Mesendoderm (in vitro differentiated cells): ENCODE data around the gene TUT7.
"Not testable (repeated sequence)": the region's sequence is repeated elsewhere in the genome, so short reads cannot be mapped to it uniquely, and the experiment has no call there.

Source experiments
- DNase-seq: peaks from one replicate; pipeline ENCODE4 v3.0.0; 2013
- H2AK5ac ChIP-seq: 2 replicates; pipeline ENCODE4 v1.6.1; 2013; ENCODE audit warnings: low read length, inconsistent platforms
- H2BK120ac ChIP-seq: 2 replicates; pipeline ENCODE4 v1.6.1; 2013; ENCODE audit warnings: low read depth, mild to moderate bottlenecking, low read length, moderate library complexity, mixed read lengths
- H2BK15ac ChIP-seq: replicated peaks from 2 replicates; pipeline ENCODE4 v1.6.1; 2013; ENCODE audit warnings: low read depth, mild to moderate bottlenecking, moderate library complexity
- H2BK5ac ChIP-seq: 2 replicates; pipeline ENCODE4 v1.6.1; 2013; ENCODE audit warnings: low read length, inconsistent platforms
- H3K18ac ChIP-seq: 2 replicates; pipeline ENCODE4 v1.6.1; 2013; ENCODE audit warnings: mild to moderate bottlenecking, low read length, mixed read lengths
- H3K23ac ChIP-seq: one replicate; pipeline ENCODE4 v1.6.1; 2013; ENCODE audit warnings: low read length
- H3K27ac ChIP-seq: 2 replicates; pipeline ENCODE4 v1.5.1; 2013; ENCODE audit warnings: low read depth, mild to moderate bottlenecking, inconsistent platforms, low read length, moderate library complexity
- H3K27me3 ChIP-seq: 2 replicates; pipeline ENCODE4 v1.6.1; 2013; ENCODE audit warnings: low read length, control low read depth, mild to moderate bottlenecking, inconsistent platforms; ENCODE audit not compliant: insufficient read depth, poor library complexity
- H3K36me3 ChIP-seq: 2 replicates; pipeline ENCODE4 v1.6.1; 2013; ENCODE audit warnings: low read length, inconsistent platforms; ENCODE audit not compliant: control insufficient read depth, insufficient read depth
- H3K4ac ChIP-seq: one replicate; pipeline ENCODE4 v1.6.1; 2013; ENCODE audit warnings: low read depth, mild to moderate bottlenecking, low read length, moderate library complexity
- H3K4me1 ChIP-seq: 2 replicates; pipeline ENCODE4 v1.6.1; 2013; ENCODE audit warnings: low read depth, low read length, inconsistent platforms; ENCODE audit not compliant: control insufficient read depth
- H3K4me2 ChIP-seq: 2 replicates; pipeline ENCODE4 v1.6.1; 2013; ENCODE audit warnings: low read length
- H3K4me3 ChIP-seq: 2 replicates; pipeline ENCODE4 v1.5.1; 2013; ENCODE audit warnings: mild to moderate bottlenecking, low read length
- H3K56ac ChIP-seq: one replicate; pipeline ENCODE4 v1.6.1; 2013; ENCODE audit warnings: low read length
- H3K79me1 ChIP-seq: 2 replicates; pipeline ENCODE4 v1.6.1; 2013; ENCODE audit warnings: low read length, inconsistent platforms
- H3K79me2 ChIP-seq: 2 replicates; pipeline ENCODE4 v1.6.1; 2013; ENCODE audit warnings: mild to moderate bottlenecking, low read length; ENCODE audit not compliant: control insufficient read depth, insufficient read depth
- H3K9ac ChIP-seq: 2 replicates; pipeline ENCODE4 v1.6.1; 2013; ENCODE audit warnings: low read length, inconsistent platforms
- H4K5ac ChIP-seq: one replicate; pipeline ENCODE4 v1.6.1; 2013; ENCODE audit warnings: low read length
- H4K8ac ChIP-seq: one replicate; pipeline ENCODE4 v1.6.1; 2013; ENCODE audit warnings: low read depth, mild to moderate bottlenecking, control low read depth, low read length, moderate library complexity
- WGBS: extraction: QIAGEN DNeasy Blood & Tissue Kit; methylation state at CpG from one replicate; pipeline ENCODE4 v1.1.7; 2013; ENCODE audit warnings: low lambda C conversion rate, missing lambda C conversion rate; ENCODE audit not compliant: insufficient coverage; ENCODE audit errors: extremely low coverage; 5-methylcytosine and 5-hydroxymethylcytosine counted together

The TUT7 gene

GRCh38 chr9:86387376-86387775, 33.2 kb upstream of the TUT7 start:
- Histone ChIP-seq H3K79me1 (no peaks in the 10 kb centered on the region), H2BK120ac (no peak overlapping the region), H3K4me1 (no peaks in the 10 kb centered on the region), H3K23ac (no peak overlapping the region), H3K4me3 (no peak overlapping the region), H3K4ac (no peak overlapping the region), H2BK15ac (no peak overlapping the region), H3K27me3 (no peaks in the 10 kb centered on the region), H2AK5ac (no peak overlapping the region), H3K27ac (no peak overlapping the region), H3K79me2 (no peaks in the 10 kb centered on the region), H2BK5ac (no peak overlapping the region), H3K18ac (no peak overlapping the region), H4K8ac (no peak overlapping the region), H4K5ac (no peak overlapping the region), H3K36me3 (no peaks in the 10 kb centered on the region), H3K9ac (no peak overlapping the region), H3K4me2 (no peak overlapping the region), H3K56ac (no peak overlapping the region)
- WGBS: no CpG with 5 or more reads among the region's 3 CpGs
- DNase-seq: no peak

DNA sequence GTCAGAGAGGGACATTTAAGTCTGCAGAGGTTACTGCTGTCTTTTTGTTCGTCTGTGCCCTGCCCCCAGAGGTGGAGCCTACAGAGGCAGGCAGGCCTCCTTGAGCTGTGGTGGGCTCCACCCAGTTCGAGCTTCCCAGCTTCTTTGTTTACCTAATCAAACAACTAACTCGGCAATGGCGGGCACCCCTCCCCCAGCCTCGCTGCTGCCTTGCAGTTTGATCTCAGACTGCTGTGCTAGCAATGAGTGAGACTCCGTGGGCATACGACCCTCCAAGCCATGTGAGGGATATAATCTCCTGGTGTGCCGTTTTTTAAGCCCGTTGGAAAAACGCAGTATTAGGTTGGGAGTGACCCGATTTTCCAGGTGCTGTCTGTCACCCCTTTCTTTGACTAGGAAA, 28.8 kb upstream of the TUT7 start:
- WGBS: no CpG with 5 or more reads among the region's 11 CpGs
- not testable (repeated sequence) for H2AK5ac ChIP-seq, H3K4me1 ChIP-seq, H3K79me2 ChIP-seq, H4K8ac ChIP-seq, H3K56ac ChIP-seq, H3K4me2 ChIP-seq, H3K18ac ChIP-seq, H3K36me3 ChIP-seq, H3K9ac ChIP-seq, H2BK120ac ChIP-seq, H2BK5ac ChIP-seq, H4K5ac ChIP-seq, H3K27me3 ChIP-seq, H3K23ac ChIP-seq, H3K79me1 ChIP-seq, H3K27ac ChIP-seq, H2BK15ac ChIP-seq, H3K4me3 ChIP-seq, H3K4ac ChIP-seq, DNase-seq

DNA sequence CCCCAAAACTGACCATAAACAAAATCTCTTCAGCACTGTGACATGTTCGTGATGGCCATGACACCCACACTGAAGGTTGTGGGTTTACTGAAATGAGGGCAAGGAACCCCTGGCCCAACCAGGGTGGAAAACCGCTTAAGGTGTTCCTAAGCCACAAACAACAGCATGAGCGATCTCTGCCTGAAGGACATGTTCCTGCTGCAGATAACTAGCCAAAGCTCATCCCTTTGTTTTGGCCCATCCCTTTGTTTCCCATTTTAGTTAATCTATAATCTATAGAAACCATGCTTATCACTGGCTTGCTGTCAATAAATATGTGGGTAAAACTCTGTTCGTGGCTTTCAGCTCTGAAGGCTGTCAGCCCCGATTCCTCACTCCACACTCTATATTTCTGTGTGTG, 21.8 kb upstream of the TUT7 start:
- Histone ChIP-seq H3K18ac (no peak overlapping the region), H3K4me3 (no peak overlapping the region), H3K27ac (no peak overlapping the region), H3K4me2 (no peak overlapping the region), H2AK5ac (no peak overlapping the region), H4K8ac (no peak overlapping the region), H3K4ac (no peak overlapping the region), H3K56ac (no peak overlapping the region), H3K9ac (no peak overlapping the region), H3K23ac (no peak overlapping the region), H2BK15ac (no peak overlapping the region), H3K79me1 (no peaks in the 10 kb centered on the region), H4K5ac (no peak overlapping the region), H2BK120ac (no peak overlapping the region), H3K4me1 (no peaks in the 10 kb centered on the region), H2BK5ac (no peak overlapping the region), H3K27me3 (no peaks in the 10 kb centered on the region), H3K36me3 (no peaks in the 10 kb centered on the region), H3K79me2 (no peaks in the 10 kb centered on the region)
- WGBS: no CpG with 5 or more reads among the region's 5 CpGs
- no peak for DNase-seq

- Histone ChIP-seq H3K27ac (no peak overlapping the region), H3K27me3 (no peaks in the 10 kb centered on the region), H3K9ac (no peak overlapping the region), H3K79me1 (no peaks in the 10 kb centered on the region), H3K4ac (no peak overlapping the region), H3K56ac (no peak overlapping the region), H3K4me1 (no peaks in the 10 kb centered on the region), H4K8ac (no peak overlapping the region), H2BK5ac (no peak overlapping the region), H3K4me2 (no peak overlapping the region), H2BK120ac (no peak overlapping the region), H3K79me2 (no peaks in the 10 kb centered on the region), H3K36me3 (no peaks in the 10 kb centered on the region), H2BK15ac (no peak overlapping the region), H3K4me3 (no peak overlapping the region), H3K23ac (no peak overlapping the region), H4K5ac (no peak overlapping the region), H2AK5ac (no peak overlapping the region), H3K18ac (no peak overlapping the region)
- WGBS: no CpG with 5 or more reads among the region's 5 CpGs
- no peak for DNase-seq
These were observed 15.6 kb upstream of the TUT7 start for GRCh38 chr9:86369810-86370209.

DNA sequence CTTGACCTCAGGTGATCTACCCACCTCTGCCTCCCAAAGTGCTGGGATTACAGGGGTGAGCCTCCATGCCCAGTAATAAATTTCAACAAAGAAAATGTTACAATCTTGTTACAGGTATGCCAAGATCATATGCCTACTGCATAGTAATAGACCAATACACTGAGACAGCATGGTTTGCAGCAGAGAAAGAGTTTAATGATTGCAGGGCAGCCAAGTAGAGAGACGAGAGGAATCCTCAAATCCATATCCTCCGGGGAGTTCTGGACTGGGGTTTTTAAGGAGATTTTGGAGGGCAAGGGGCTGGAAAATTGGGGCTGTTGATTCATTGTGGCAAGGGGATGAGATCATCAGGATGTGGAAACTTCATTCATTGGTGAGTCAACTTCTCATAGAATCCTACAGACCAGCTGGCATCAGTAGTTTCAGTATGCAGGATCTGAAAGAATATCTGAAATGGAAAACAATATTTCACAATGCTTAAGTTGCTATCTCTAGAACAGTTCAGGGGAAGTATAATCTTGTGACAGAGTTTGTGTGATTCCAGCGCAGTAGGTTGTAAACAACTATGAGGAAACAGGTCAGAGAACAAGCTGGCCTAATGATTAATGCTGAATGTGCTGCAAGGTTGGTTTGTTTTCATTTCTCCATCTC, 14.8 kb upstream of the TUT7 start:
- Histone ChIP-seq H2BK120ac (no peak overlapping the region), H2BK5ac (no peak overlapping the region), H3K27ac (no peak overlapping the region), H2AK5ac (no peak overlapping the region), H3K56ac (no peak overlapping the region), H3K9ac (no peak overlapping the region), H3K79me2 (no peaks in the 10 kb centered on the region), H4K8ac (no peak overlapping the region), H3K4me3 (no peak overlapping the region), H3K23ac (no peak overlapping the region), H3K4me1 (no peaks in the 10 kb centered on the region), H2BK15ac (no peak overlapping the region), H3K79me1 (no peaks in the 10 kb centered on the region), H3K4ac (no peak overlapping the region), H3K36me3 (no peaks in the 10 kb centered on the region), H3K18ac (no peak overlapping the region), H3K4me2 (no peak overlapping the region), H3K27me3 (no peaks in the 10 kb centered on the region), H4K5ac (no peak overlapping the region)
- WGBS: no CpG with 5 or more reads among the region's 3 CpGs
- DNase-seq: no peak

DNA sequence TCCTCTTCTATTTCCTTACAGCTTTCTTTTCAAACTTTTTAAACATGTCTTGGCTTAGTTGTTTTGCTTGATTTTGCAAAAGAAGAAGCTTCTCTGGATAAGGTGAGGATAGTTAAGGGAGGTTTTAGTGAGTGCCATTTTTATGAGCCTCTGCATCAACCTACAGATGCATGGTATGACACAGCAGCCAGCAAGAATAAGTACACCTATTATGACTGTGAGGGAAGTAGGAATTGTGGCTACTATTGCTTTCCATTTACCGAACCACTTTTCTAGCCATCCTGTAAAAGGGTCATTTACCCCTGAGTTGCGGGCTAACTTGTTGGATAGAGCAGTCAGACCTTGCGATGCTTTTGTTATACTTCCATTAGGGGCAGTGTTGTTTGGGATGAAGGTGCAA, 7.0 kb upstream of the TUT7 start:
- no peak overlapping the region for H3K4ac ChIP-seq
- no peak for DNase-seq
- H3K27ac ChIP-seq: no peak overlapping the region
- H3K4me2 ChIP-seq: no peak overlapping the region
- H3K23ac ChIP-seq: no peak overlapping the region
- H2BK120ac ChIP-seq: no peak overlapping the region
- H3K79me2 ChIP-seq: no peaks in the 10 kb centered on the region
- no CpG with 5 or more reads among the region's 3 CpGs for WGBS
- no peaks in the 10 kb centered on the region for H3K79me1 ChIP-seq
- no peak overlapping the region for H2BK5ac ChIP-seq
- H3K4me3 ChIP-seq: no peak overlapping the region
- H3K36me3 ChIP-seq: no peaks in the 10 kb centered on the region
- H3K18ac ChIP-seq: no peak overlapping the region
- no peak overlapping the region for H2AK5ac ChIP-seq
- no peaks in the 10 kb centered on the region for H3K27me3 ChIP-seq
- no peak overlapping the region for H3K56ac ChIP-seq
- H3K4me1 ChIP-seq: no peaks in the 10 kb centered on the region
- H4K8ac ChIP-seq: no peak overlapping the region
- H4K5ac ChIP-seq: no peak overlapping the region
- no peak overlapping the region for H3K9ac ChIP-seq
- H2BK15ac ChIP-seq: no peak overlapping the region
